WTC11 (cell line): ENCODE data around the gene KCND2.

ENCODE experiments used
- ATF2 ChIP-seq: sonication (generic); formaldehyde crosslinking; IDR thresholded peaks from 2 replicates; pipeline ENCODE4 v1.8.1; 2022; ENCODE audit warnings: low read depth, missing genetic modification reagents, borderline replicate concordance
- ATF3 ChIP-seq: sonication (generic); formaldehyde crosslinking; conservative IDR thresholded peaks from 2 replicates; pipeline ENCODE4 v1.8.1; 2022; ENCODE audit warnings: mild to moderate bottlenecking, missing genetic modification reagents
- CTCF ChIP-seq: fragments of 200-600 bp; IDR thresholded peaks from 2 replicates; pipeline ENCODE4 v1.8.0; 2022; ENCODE audit warnings: antibody characterized with exemption
- E2F5 ChIP-seq: sonication (generic); formaldehyde crosslinking; IDR thresholded peaks from 2 replicates; pipeline ENCODE4 v1.8.1; 2022; ENCODE audit warnings: mild to moderate bottlenecking, moderate library complexity, missing genetic modification reagents
- FOXP1 ChIP-seq: sonication (generic); formaldehyde crosslinking; IDR thresholded peaks from 2 replicates; pipeline ENCODE4 v1.8.0; 2022; ENCODE audit warnings: missing genetic modification reagents, mild to moderate bottlenecking, moderate library complexity, borderline replicate concordance
- HMGXB4 ChIP-seq: sonication (generic); formaldehyde crosslinking; IDR thresholded peaks from 2 replicates; pipeline ENCODE4 v1.8.1; 2023; ENCODE audit warnings: mild to moderate bottlenecking, moderate library complexity, missing genetic modification reagents
- KAT7 ChIP-seq: sonication (generic); formaldehyde crosslinking; IDR thresholded peaks from 2 replicates; pipeline ENCODE4 v1.8.1; 2023; ENCODE audit warnings: missing genetic modification reagents, mild to moderate bottlenecking, borderline replicate concordance
- MAX ChIP-seq: sonication (generic); formaldehyde crosslinking; IDR thresholded peaks from 2 replicates; pipeline ENCODE4 v1.8.0; 2022; ENCODE audit warnings: mild to moderate bottlenecking, missing genetic modification reagents
- NR3C1 ChIP-seq: sonication (generic); formaldehyde crosslinking; conservative IDR thresholded peaks from 2 replicates; pipeline ENCODE4 v1.8.1; 2023; ENCODE audit warnings: low read depth, mild to moderate bottlenecking, missing genetic modification reagents
- TEAD4 ChIP-seq: sonication (generic); formaldehyde crosslinking; IDR thresholded peaks from 2 replicates; pipeline ENCODE4 v1.8.0; 2022; ENCODE audit warnings: mild to moderate bottlenecking, missing genetic modification reagents
- TP53 ChIP-seq: sonication (generic); formaldehyde crosslinking; IDR thresholded peaks from 2 replicates; pipeline ENCODE4 v1.8.1; 2023; ENCODE audit warnings: mild to moderate bottlenecking, missing genetic modification reagents

- TF ChIP-seq NR3C1 (CRISPR knock-in tag) (no peak), E2F5 (CRISPR knock-in tag) (no peak), FOXP1 (CRISPR knock-in tag) (no peak), CTCF (no peak), TEAD4 (CRISPR knock-in tag) (no peak), HMGXB4 (no peak), ATF3 (CRISPR knock-in tag) (no peak), TP53 (CRISPR knock-in tag) (no peak), MAX (CRISPR knock-in tag) (no peak), ATF2 (CRISPR knock-in tag) (no peak), KAT7 (CRISPR knock-in tag) (no peak)
Measured at GRCh38 chr7:120504386-120504785, 231.4 kb downstream of the KCND2 start.
